HG02571 (cell line): ENCODE data around the gene NSL1.
A peak's percentile ranks its signal among the peaks of the same experiment; 100 is the strongest.

ENCODE experiments used
- ATAC-seq: cut with Tn5 transposase; IDR thresholded peaks from one replicate; pipeline ENCODE4 v1.9.1; 2021; ENCODE audit warnings: mild to moderate bottlenecking, moderate library complexity; ENCODE audit not compliant: unreplicated experiment

Gene NSL1

GRCh38 chr1:212688341-212689047 lies 103.1 kb downstream of the NSL1 start:
- ATAC-seq: no peak

GRCh38 chr1:212687811-212688210 lies 103.8 kb downstream of the NSL1 start:
- ATAC-seq: no peak

- ATAC-seq: no peak
These were observed 105.0 kb downstream of the NSL1 start for GRCh38 chr1:212686591-212686990.

GRCh38 chr1:212686069-212686468 lies 105.5 kb downstream of the NSL1 start:
- ATAC-seq: no peak

- ATAC-seq: no peak
These were observed 106.1 kb downstream of the NSL1 start for GRCh38 chr1:212685429-212685828.

- no peak for ATAC-seq
These were observed 107.0 kb downstream of the NSL1 start for GRCh38 chr1:212684521-212685090.

- no peak for ATAC-seq
These were observed 107.5 kb downstream of the NSL1 start for GRCh38 chr1:212684076-212684475.

GRCh38 chr1:212683357-212683722 lies 108.2 kb downstream of the NSL1 start:
- peak; percentile 60 for ATAC-seq

- ATAC-seq: no peak
These were observed 110.7 kb downstream of the NSL1 start for GRCh38 chr1:212680680-212681389.

GRCh38 chr1:212678456-212679410 lies 112.8 kb downstream of the NSL1 start:
- ATAC-seq: peak; percentile 52

- no peak for ATAC-seq
These were observed 114.0 kb downstream of the NSL1 start for GRCh38 chr1:212677573-212677972.

GRCh38 chr1:212677136-212677535 lies 114.4 kb downstream of the NSL1 start:
- ATAC-seq: no peak
